Measurements from ENCODE around the gene UPP2. TPM values are rescaled to one million over a fixed set of nuclear protein-coding genes. Genes with fewer than 3 reads are reported as not detected.

UPP2 gene
- total RNA-seq, 1 experiment from 2014 or later, result not detected

GRCh38 chr2:158131483-158131912, 29.8 kb downstream of the UPP2 start:
- H3K9me3 Mint-ChIP-seq (ENCODE audit: low read depth, unreplicated experiment), result peaks cover 5% of the 10 kb centered on the region
- CTCF ChIA-PET, result interaction anchor here (1.2 to 3.4 kb wide), 5 partner anchors 11 to 593 kb away, joined by 3 to 14 read pairs (median 4); no protein-coding TSS in a partner anchor
- DNase-seq, result no peak
- BruUV-seq (replicated peaks), result no TSS peak
- intact Hi-C loops (cut with micrococcal nuclease; ENCODE audit: unreplicated experiment), result loop anchor here (5.0 kb wide), 1 partner anchor 326 kb away; the partner anchor contains the start of genes CCDC148 and PKP4
- no peak for TF ChIP-seq CTCF (IDR thresholded peaks at IDR 0.05; ENCODE audit: unreplicated experiment)
- H3K4me3 Mint-ChIP-seq (ENCODE audit: low read depth, unreplicated experiment), result peak overlapping the region; percentile 38
- peaks cover 15% of the 10 kb centered on the region for H3K36me3 Mint-ChIP-seq (ENCODE audit: insufficient read depth, unreplicated experiment)
- no peaks in the 10 kb centered on the region for H3K27me3 Mint-ChIP-seq (ENCODE audit: unreplicated experiment)
- H3K4me1 Mint-ChIP-seq (ENCODE audit: low read depth, unreplicated experiment), result peaks cover 74% of the 10 kb centered on the region
- H3K27ac Mint-ChIP-seq (ENCODE audit: unreplicated experiment), result peak overlapping the region; percentile 93

GRCh38 chr2:158131919-158132566, 30.4 kb downstream of the UPP2 start:
- no TSS peak for BruUV-seq (replicated peaks)
- peaks cover 69% of the 10 kb centered on the region for H3K4me1 Mint-ChIP-seq (ENCODE audit: low read depth, unreplicated experiment)
- intact Hi-C loops (cut with micrococcal nuclease; ENCODE audit: unreplicated experiment), result loop anchor here (5.0 kb wide), 1 partner anchor 325 kb away; the partner anchor contains the start of genes CCDC148 and PKP4
- H3K4me3 Mint-ChIP-seq (ENCODE audit: low read depth, unreplicated experiment), result peak overlapping the region; percentile 38
- no peak for TF ChIP-seq CTCF (IDR thresholded peaks at IDR 0.05; ENCODE audit: unreplicated experiment)
- CTCF ChIA-PET, result interaction anchor here (1.2 to 3.4 kb wide), 5 partner anchors 12 to 593 kb away, joined by 3 to 14 read pairs (median 4); no protein-coding TSS in a partner anchor
- DNase-seq, result no peak
- H3K9me3 Mint-ChIP-seq (ENCODE audit: low read depth, unreplicated experiment), result peaks cover 5% of the 10 kb centered on the region
- H3K27ac Mint-ChIP-seq (ENCODE audit: unreplicated experiment), result peak overlapping the region; percentile 93
- H3K36me3 Mint-ChIP-seq (ENCODE audit: insufficient read depth, unreplicated experiment), result peaks cover 15% of the 10 kb centered on the region
- H3K27me3 Mint-ChIP-seq (ENCODE audit: unreplicated experiment), result no peaks in the 10 kb centered on the region

- DNase-seq, result no peak
- no peak for TF ChIP-seq CTCF (IDR thresholded peaks at IDR 0.05; ENCODE audit: unreplicated experiment)
- intact Hi-C loops (cut with micrococcal nuclease; ENCODE audit: unreplicated experiment), result loop anchor here (5.0 kb wide), 1 partner anchor 323 kb away; the partner anchor contains the start of genes CCDC148 and PKP4
- Mint-ChIP-seq H3K27ac (ENCODE audit: unreplicated experiment) (no peak overlapping the region), H3K27me3 (ENCODE audit: unreplicated experiment) (no peaks in the 10 kb centered on the region), H3K4me1 (ENCODE audit: low read depth, unreplicated experiment) (peaks cover 48% of the 10 kb centered on the region), H3K36me3 (ENCODE audit: insufficient read depth, unreplicated experiment) (peaks cover 15% of the 10 kb centered on the region), H3K4me3 (ENCODE audit: low read depth, unreplicated experiment) (no peak overlapping the region), H3K9me3 (ENCODE audit: low read depth, unreplicated experiment) (peaks cover 5% of the 10 kb centered on the region)
- CTCF ChIA-PET, result no interaction called here
- BruUV-seq (replicated peaks), result no TSS peak
Measured at GRCh38 chr2:158134055-158134454, 32.4 kb downstream of the UPP2 start.

GRCh38 chr2:158134655-158135054, 33.0 kb downstream of the UPP2 start:
- CTCF ChIA-PET, result no interaction called here
- H3K36me3 Mint-ChIP-seq (ENCODE audit: insufficient read depth, unreplicated experiment), result peaks cover 15% of the 10 kb centered on the region

More at GRCh38 chr2:158134655-158135054, 33.0 kb downstream of the UPP2 start:
- no peak overlapping the region for H3K27ac Mint-ChIP-seq (ENCODE audit: unreplicated experiment)
- BruUV-seq (replicated peaks), result no TSS peak
- no peak for DNase-seq
- H3K4me3 Mint-ChIP-seq (ENCODE audit: low read depth, unreplicated experiment), result no peak overlapping the region
- peaks cover 5% of the 10 kb centered on the region for H3K9me3 Mint-ChIP-seq (ENCODE audit: low read depth, unreplicated experiment)
- peaks cover 43% of the 10 kb centered on the region for H3K4me1 Mint-ChIP-seq (ENCODE audit: low read depth, unreplicated experiment)
- H3K27me3 Mint-ChIP-seq (ENCODE audit: unreplicated experiment), result no peaks in the 10 kb centered on the region
- intact Hi-C loops (cut with micrococcal nuclease; ENCODE audit: unreplicated experiment), result loop anchor here (5.0 kb wide), 1 partner anchor 323 kb away; the partner anchor contains the start of genes CCDC148 and PKP4
- TF ChIP-seq CTCF (IDR thresholded peaks at IDR 0.05; ENCODE audit: unreplicated experiment), result no peak

All from Calu3 (cell line).